ENCODE measurements around the gene CEMIP.

CEMIP gene

GRCh38 chr15:80849308-80849707 lies 70.1 kb downstream of the CEMIP start:
- no peaks in the 10 kb centered on the region for H3K9me2 ChIP-seq (replicated peaks; ENCODE audit: insufficient read depth, low read length)
- DNase-seq: no peak
- H2AFZ ChIP-seq (ENCODE audit: low read length): no peak overlapping the region
- no peak overlapping the region for H3K4me3 ChIP-seq (ENCODE audit: low read length)
- H3K9me3 ChIP-seq (replicated peaks; ENCODE audit: insufficient read depth, low read length): no peaks in the 10 kb centered on the region
- H4K20me1 ChIP-seq (ENCODE audit: insufficient read depth, low read length): no peaks in the 10 kb centered on the region
- no peaks in the 10 kb centered on the region for H3K79me2 ChIP-seq (ENCODE audit: low read length)
- H3K4me1 ChIP-seq (ENCODE audit: low read length): no peaks in the 10 kb centered on the region
- H3K4me2 ChIP-seq (ENCODE audit: low read depth, low read length): no peak overlapping the region
- TF ChIP-seq, protein P1, sequence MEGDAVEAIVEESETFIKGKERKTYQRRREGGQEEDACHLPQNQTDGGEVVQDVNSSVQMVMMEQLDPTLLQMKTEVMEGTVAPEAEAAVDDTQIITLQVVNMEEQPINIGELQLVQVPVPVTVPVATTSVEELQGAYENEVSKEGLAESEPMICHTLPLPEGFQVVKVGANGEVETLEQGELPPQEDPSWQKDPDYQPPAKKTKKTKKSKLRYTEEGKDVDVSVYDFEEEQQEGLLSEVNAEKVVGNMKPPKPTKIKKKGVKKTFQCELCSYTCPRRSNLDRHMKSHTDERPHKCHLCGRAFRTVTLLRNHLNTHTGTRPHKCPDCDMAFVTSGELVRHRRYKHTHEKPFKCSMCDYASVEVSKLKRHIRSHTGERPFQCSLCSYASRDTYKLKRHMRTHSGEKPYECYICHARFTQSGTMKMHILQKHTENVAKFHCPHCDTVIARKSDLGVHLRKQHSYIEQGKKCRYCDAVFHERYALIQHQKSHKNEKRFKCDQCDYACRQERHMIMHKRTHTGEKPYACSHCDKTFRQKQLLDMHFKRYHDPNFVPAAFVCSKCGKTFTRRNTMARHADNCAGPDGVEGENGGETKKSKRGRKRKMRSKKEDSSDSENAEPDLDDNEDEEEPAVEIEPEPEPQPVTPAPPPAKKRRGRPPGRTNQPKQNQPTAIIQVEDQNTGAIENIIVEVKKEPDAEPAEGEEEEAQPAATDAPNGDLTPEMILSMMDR (IDR thresholded peaks at IDR 0.05; ENCODE audit: low read length): no peak
- TF ChIP-seq EZH2 (optimal IDR thresholded peaks at IDR 0.05; ENCODE audit: low read depth, low read length) (no peak), EZH2phosphoT487 (IDR thresholded peaks at IDR 0.05; ENCODE audit: low read length) (no peak)
- H3K27ac ChIP-seq (ENCODE audit: low read length): no peak overlapping the region
- no peaks in the 10 kb centered on the region for H3F3A ChIP-seq (ENCODE audit: insufficient read depth, low read length)
- H3K27me3 ChIP-seq (replicated peaks; ENCODE audit: insufficient read depth, low read length): no peaks in the 10 kb centered on the region
- H3K36me3 ChIP-seq (replicated peaks; ENCODE audit: insufficient read depth, low read length): no peaks in the 10 kb centered on the region
- H3K9ac ChIP-seq (ENCODE audit: low read length): no peak overlapping the region

- H3K79me2 ChIP-seq (ENCODE audit: low read length): no peaks in the 10 kb centered on the region
- H3K4me1 ChIP-seq (ENCODE audit: low read length): no peaks in the 10 kb centered on the region
- H3F3A ChIP-seq (ENCODE audit: insufficient read depth, low read length): no peaks in the 10 kb centered on the region
- H3K9ac ChIP-seq (ENCODE audit: low read length): no peak overlapping the region
- no peaks in the 10 kb centered on the region for H4K20me1 ChIP-seq (ENCODE audit: insufficient read depth, low read length)
- H3K27me3 ChIP-seq (replicated peaks; ENCODE audit: insufficient read depth, low read length): no peaks in the 10 kb centered on the region
- TF ChIP-seq EZH2phosphoT487 (IDR thresholded peaks at IDR 0.05; ENCODE audit: low read length): no peak
- TF ChIP-seq, protein P1 (IDR thresholded peaks at IDR 0.05; ENCODE audit: low read length): no peak
- no peak for TF ChIP-seq EZH2 (optimal IDR thresholded peaks at IDR 0.05; ENCODE audit: low read depth, low read length)
- H3K27ac ChIP-seq (ENCODE audit: low read length): no peak overlapping the region
- no peak for DNase-seq
- no peaks in the 10 kb centered on the region for H3K36me3 ChIP-seq (replicated peaks; ENCODE audit: insufficient read depth, low read length)
- no peak overlapping the region for H3K4me3 ChIP-seq (ENCODE audit: low read length)
- H3K9me2 ChIP-seq (replicated peaks; ENCODE audit: insufficient read depth, low read length): no peaks in the 10 kb centered on the region
- H3K9me3 ChIP-seq (replicated peaks; ENCODE audit: insufficient read depth, low read length): no peaks in the 10 kb centered on the region
- H2AFZ ChIP-seq (ENCODE audit: low read length): no peak overlapping the region
- H3K4me2 ChIP-seq (ENCODE audit: low read depth, low read length): no peak overlapping the region
These were observed 71.8 kb downstream of the CEMIP start for GRCh38 chr15:80850941-80851451.

GRCh38 chr15:80852676-80853075 lies 73.5 kb downstream of the CEMIP start:
- Histone ChIP-seq H3K9me2 (replicated peaks; ENCODE audit: insufficient read depth, low read length) (no peaks in the 10 kb centered on the region), H2AFZ (ENCODE audit: low read length) (no peak overlapping the region), H3K4me3 (ENCODE audit: low read length) (no peak overlapping the region), H3K9me3 (replicated peaks; ENCODE audit: insufficient read depth, low read length) (no peaks in the 10 kb centered on the region), H3K36me3 (replicated peaks; ENCODE audit: insufficient read depth, low read length) (no peaks in the 10 kb centered on the region), H4K20me1 (ENCODE audit: insufficient read depth, low read length) (no peaks in the 10 kb centered on the region), H3K4me1 (ENCODE audit: low read length) (no peaks in the 10 kb centered on the region), H3K4me2 (ENCODE audit: low read depth, low read length) (no peak overlapping the region), H3K79me2 (ENCODE audit: low read length) (no peaks in the 10 kb centered on the region), H3K27ac (ENCODE audit: low read length) (no peak overlapping the region), H3F3A (ENCODE audit: insufficient read depth, low read length) (no peaks in the 10 kb centered on the region), H3K27me3 (replicated peaks; ENCODE audit: insufficient read depth, low read length) (no peaks in the 10 kb centered on the region), H3K9ac (ENCODE audit: low read length) (no peak overlapping the region)
- TF ChIP-seq, protein P1 (IDR thresholded peaks at IDR 0.05; ENCODE audit: low read length): no peak
- TF ChIP-seq EZH2phosphoT487 (IDR thresholded peaks at IDR 0.05; ENCODE audit: low read length) (no peak), EZH2 (optimal IDR thresholded peaks at IDR 0.05; ENCODE audit: low read depth, low read length) (no peak)
- no peak for DNase-seq

All from MM.1S (cell line).